ENCODE data around the gene CAMK1D. TPM values are rescaled to one million over a fixed set of nuclear protein-coding genes. Genes with fewer than 3 reads are reported as not detected.

Gene CAMK1D
- total and polyA plus RNA-seq, 10 of the 15 experiments (the other 5 are each of a cell fraction or from before 2014, with no cell fraction given) = 2.1 to 35.5 (median 14.7) TPM

DNA sequence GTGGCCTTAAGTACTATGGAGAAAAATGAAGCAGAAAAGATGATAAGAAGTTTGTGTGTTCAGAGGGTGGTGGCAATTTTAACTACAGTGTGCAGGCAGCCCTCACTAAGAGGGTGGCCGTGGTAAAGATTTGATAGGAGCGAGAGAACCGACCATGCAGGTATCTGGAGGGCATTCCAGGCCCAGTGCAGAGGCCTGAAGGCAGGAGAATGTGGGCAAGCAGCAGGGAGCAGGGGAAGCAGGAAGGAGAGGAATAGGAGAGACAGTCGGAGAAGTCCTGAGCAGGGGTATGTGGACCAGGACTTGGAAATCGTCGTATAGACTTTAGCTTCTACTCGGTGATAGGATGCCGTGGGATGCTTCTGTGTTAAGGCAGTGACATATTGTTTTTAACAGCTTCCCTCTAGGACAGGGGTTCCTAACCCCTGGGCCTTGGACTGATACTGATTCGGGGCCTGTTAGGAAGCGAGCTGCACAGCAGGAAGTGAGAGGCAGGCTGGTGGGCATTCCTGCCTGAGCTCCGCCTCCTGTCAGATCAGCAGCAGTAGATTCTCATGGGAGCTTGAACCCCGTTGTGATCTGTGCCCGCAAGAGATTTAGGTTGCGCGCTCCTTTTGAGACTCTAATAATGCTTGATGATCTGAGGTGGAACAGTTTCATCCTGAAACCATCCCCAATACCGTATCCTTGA lies 425.0 kb downstream of the CAMK1D start (continued):
- TF ChIP-seq, protein P1, sequence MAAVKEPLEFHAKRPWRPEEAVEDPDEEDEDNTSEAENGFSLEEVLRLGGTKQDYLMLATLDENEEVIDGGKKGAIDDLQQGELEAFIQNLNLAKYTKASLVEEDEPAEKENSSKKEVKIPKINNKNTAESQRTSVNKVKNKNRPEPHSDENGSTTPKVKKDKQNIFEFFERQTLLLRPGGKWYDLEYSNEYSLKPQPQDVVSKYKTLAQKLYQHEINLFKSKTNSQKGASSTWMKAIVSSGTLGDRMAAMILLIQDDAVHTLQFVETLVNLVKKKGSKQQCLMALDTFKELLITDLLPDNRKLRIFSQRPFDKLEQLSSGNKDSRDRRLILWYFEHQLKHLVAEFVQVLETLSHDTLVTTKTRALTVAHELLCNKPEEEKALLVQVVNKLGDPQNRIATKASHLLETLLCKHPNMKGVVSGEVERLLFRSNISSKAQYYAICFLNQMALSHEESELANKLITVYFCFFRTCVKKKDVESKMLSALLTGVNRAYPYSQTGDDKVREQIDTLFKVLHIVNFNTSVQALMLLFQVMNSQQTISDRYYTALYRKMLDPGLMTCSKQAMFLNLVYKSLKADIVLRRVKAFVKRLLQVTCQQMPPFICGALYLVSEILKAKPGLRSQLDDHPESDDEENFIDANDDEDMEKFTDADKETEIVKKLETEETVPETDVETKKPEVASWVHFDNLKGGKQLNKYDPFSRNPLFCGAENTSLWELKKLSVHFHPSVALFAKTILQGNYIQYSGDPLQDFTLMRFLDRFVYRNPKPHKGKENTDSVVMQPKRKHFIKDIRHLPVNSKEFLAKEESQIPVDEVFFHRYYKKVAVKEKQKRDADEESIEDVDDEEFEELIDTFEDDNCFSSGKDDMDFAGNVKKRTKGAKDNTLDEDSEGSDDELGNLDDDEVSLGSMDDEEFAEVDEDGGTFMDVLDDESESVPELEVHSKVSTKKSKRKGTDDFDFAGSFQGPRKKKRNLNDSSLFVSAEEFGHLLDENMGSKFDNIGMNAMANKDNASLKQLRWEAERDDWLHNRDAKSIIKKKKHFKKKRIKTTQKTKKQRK (IDR thresholded peaks at IDR 0.05; ENCODE audit: low read depth, low read length) = no peak
- TF ChIP-seq, protein P2, sequence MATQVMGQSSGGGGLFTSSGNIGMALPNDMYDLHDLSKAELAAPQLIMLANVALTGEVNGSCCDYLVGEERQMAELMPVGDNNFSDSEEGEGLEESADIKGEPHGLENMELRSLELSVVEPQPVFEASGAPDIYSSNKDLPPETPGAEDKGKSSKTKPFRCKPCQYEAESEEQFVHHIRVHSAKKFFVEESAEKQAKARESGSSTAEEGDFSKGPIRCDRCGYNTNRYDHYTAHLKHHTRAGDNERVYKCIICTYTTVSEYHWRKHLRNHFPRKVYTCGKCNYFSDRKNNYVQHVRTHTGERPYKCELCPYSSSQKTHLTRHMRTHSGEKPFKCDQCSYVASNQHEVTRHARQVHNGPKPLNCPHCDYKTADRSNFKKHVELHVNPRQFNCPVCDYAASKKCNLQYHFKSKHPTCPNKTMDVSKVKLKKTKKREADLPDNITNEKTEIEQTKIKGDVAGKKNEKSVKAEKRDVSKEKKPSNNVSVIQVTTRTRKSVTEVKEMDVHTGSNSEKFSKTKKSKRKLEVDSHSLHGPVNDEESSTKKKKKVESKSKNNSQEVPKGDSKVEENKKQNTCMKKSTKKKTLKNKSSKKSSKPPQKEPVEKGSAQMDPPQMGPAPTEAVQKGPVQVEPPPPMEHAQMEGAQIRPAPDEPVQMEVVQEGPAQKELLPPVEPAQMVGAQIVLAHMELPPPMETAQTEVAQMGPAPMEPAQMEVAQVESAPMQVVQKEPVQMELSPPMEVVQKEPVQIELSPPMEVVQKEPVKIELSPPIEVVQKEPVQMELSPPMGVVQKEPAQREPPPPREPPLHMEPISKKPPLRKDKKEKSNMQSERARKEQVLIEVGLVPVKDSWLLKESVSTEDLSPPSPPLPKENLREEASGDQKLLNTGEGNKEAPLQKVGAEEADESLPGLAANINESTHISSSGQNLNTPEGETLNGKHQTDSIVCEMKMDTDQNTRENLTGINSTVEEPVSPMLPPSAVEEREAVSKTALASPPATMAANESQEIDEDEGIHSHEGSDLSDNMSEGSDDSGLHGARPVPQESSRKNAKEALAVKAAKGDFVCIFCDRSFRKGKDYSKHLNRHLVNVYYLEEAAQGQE (IDR thresholded peaks at IDR 0.05; ENCODE audit: low read depth, low read length) = no peak
- TF ChIP-seq SUZ12 (IDR thresholded peaks at IDR 0.05; ENCODE audit: unreplicated experiment) = no peak
- TF ChIP-seq BMI1 (IDR thresholded peaks at IDR 0.05; ENCODE audit: borderline replicate concordance) = no peak
- TF ChIP-seq EZH2 (IDR thresholded peaks at IDR 0.05; ENCODE audit: borderline replicate concordance, control insufficient read depth, low read depth, low read length) = no peak
- no peak for TF ChIP-seq ZSCAN29 (IDR thresholded peaks at IDR 0.05)
- TF ChIP-seq YY1 (IDR thresholded peaks at IDR 0.05; ENCODE audit: low read depth, low read length) = no peak
- TF ChIP-seq NR2C1 (IDR thresholded peaks at IDR 0.05) = no peak
- TF ChIP-seq, protein P3, sequence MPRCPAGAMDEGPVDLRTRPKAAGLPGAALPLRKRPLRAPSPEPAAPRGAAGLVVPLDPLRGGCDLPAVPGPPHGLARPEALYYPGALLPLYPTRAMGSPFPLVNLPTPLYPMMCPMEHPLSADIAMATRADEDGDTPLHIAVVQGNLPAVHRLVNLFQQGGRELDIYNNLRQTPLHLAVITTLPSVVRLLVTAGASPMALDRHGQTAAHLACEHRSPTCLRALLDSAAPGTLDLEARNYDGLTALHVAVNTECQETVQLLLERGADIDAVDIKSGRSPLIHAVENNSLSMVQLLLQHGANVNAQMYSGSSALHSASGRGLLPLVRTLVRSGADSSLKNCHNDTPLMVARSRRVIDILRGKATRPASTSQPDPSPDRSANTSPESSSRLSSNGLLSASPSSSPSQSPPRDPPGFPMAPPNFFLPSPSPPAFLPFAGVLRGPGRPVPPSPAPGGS (IDR thresholded peaks at IDR 0.05; ENCODE audit: borderline replicate concordance, insufficient read depth, low read depth, low read length, poor library complexity, severe bottlenecking) = no peak
- TF ChIP-seq GABPA (IDR thresholded peaks at IDR 0.05; ENCODE audit: low read depth) = no peak
- TF ChIP-seq, protein P4, sequence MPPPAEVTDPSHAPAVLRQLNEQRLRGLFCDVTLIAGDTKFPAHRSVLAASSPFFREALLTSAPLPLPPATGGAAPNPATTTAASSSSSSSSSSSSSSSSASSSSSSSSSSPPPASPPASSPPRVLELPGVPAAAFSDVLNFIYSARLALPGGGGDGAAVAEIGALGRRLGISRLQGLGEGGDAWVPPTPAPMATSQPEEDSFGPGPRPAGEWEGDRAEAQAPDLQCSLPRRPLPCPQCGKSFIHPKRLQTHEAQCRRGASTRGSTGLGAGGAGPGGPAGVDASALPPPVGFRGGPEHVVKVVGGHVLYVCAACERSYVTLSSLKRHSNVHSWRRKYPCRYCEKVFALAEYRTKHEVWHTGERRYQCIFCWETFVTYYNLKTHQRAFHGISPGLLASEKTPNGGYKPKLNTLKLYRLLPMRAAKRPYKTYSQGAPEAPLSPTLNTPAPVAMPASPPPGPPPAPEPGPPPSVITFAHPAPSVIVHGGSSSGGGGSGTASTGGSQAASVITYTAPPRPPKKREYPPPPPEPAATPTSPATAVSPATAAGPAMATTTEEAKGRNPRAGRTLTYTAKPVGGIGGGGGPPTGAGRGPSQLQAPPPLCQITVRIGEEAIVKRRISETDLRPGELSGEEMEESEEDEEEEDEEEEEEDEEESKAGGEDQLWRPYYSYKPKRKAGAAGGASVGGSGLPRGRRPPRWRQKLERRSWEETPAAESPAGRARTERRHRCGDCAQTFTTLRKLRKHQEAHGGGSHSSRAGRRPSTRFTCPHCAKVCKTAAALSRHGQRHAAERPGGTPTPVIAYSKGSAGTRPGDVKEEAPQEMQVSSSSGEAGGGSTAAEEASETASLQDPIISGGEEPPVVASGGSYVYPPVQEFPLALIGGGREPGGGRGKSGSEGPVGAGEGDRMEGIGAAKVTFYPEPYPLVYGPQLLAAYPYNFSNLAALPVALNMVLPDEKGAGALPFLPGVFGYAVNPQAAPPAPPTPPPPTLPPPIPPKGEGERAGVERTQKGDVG (CRISPR knock-in tag; IDR thresholded peaks at IDR 0.05) = no peak
- TF ChIP-seq, protein P5, sequence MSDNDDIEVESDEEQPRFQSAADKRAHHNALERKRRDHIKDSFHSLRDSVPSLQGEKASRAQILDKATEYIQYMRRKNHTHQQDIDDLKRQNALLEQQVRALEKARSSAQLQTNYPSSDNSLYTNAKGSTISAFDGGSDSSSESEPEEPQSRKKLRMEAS (IDR thresholded peaks at IDR 0.05; ENCODE audit: low read depth, low read length) = no peak

Measured in GM12878 (cell line).